ENCODE data around the gene N4BP2L2.

The N4BP2L2 gene

GRCh38 chr13:32548837-32549236, 10.2 kb upstream of the N4BP2L2 start:
- TF ChIP-seq CTCF (conservative IDR thresholded peaks at IDR 0.05; ENCODE audit: low read depth, low read length): no peak
- no peak for DNase-seq (ENCODE audit: low read depth)
- no peak overlapping the region for H3K4me3 ChIP-seq (ENCODE audit: low read length)

- DNase-seq (ENCODE audit: low read depth): no peak
- H3K4me3 ChIP-seq (ENCODE audit: low read length): no peak overlapping the region
- no peak for TF ChIP-seq CTCF (conservative IDR thresholded peaks at IDR 0.05; ENCODE audit: low read depth, low read length)
Measured at GRCh38 chr13:32545083-32545482, 6.5 kb upstream of the N4BP2L2 start.

GRCh38 chr13:32542221-32542620, 3.6 kb upstream of the N4BP2L2 start:
- TF ChIP-seq CTCF (conservative IDR thresholded peaks at IDR 0.05; ENCODE audit: low read depth, low read length): no peak
- DNase-seq (ENCODE audit: low read depth): no peak
- H3K4me3 ChIP-seq (ENCODE audit: low read length): no peak overlapping the region

- no peak for TF ChIP-seq CTCF (conservative IDR thresholded peaks at IDR 0.05; ENCODE audit: low read depth, low read length)
- H3K4me3 ChIP-seq (ENCODE audit: low read length): peak overlapping the region; percentile 100
- DNase-seq (ENCODE audit: low read depth): peak; percentile 36
Measured at GRCh38 chr13:32538143-32538620, 413 bp downstream of the N4BP2L2 start.

- H3K4me3 ChIP-seq (ENCODE audit: low read length): peak overlapping the region; percentile 100
- TF ChIP-seq CTCF (conservative IDR thresholded peaks at IDR 0.05; ENCODE audit: low read depth, low read length): no peak
- no peak for DNase-seq (ENCODE audit: low read depth)
Measured at GRCh38 chr13:32537580-32538142, 934 bp downstream of the N4BP2L2 start.

- no peak for DNase-seq (ENCODE audit: low read depth)
- no peak overlapping the region for H3K4me3 ChIP-seq (ENCODE audit: low read length)
- no peak for TF ChIP-seq CTCF (conservative IDR thresholded peaks at IDR 0.05; ENCODE audit: low read depth, low read length)
Measured at GRCh38 chr13:32535748-32536147, 2.8 kb downstream of the N4BP2L2 start.

GRCh38 chr13:32535115-32535514, 3.5 kb downstream of the N4BP2L2 start:
- no peak overlapping the region for H3K4me3 ChIP-seq (ENCODE audit: low read length)
- no peak for DNase-seq (ENCODE audit: low read depth)
- TF ChIP-seq CTCF (conservative IDR thresholded peaks at IDR 0.05; ENCODE audit: low read depth, low read length): no peak
